ENCODE results near the gene FYTTD1.
"Not testable (repeated sequence)": the region's sequence is repeated elsewhere in the genome, so short reads cannot be mapped to it uniquely, and the experiment has no call there.

FYTTD1 gene

DNA sequence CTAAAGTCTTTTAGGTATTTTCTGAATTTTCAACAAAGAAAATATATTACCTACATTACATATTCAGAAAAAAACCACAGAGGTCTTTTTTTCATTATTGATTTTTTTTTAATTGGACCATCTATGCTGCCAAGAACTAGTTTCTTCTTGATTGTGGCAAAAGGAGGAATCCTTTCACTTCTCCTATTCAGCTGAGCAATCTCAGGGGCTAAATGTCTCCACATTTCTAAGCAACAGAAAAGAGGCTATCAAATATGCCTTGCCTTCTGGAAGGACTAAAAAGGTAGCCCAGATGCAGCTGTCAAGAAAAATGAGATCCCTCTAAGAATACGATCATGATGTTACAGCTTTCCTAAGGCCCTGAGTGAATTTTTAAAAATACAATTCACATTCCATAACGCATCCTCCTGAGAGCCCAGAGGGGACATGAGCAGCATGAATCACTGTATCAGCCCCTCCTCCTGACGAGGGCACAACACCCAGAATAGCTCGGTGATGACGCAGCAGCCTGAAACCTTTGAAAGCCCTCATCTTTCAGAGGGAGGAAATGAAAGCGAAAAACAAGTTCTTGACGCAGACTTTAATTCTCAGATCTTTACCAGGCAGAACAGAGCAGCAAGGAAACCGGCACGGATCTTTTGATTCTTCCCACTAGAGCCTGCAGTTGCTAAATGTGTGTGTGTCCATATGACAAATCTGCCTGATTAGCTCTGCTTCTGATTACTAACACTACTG is 37.5 kb upstream of the FYTTD1 start:
- CTCF ChIA-PET: no interaction called here
- TF ChIP-seq ARNT (IDR thresholded peaks at IDR 0.05) (no peak), CTBP1 (IDR thresholded peaks at IDR 0.05; ENCODE audit: borderline replicate concordance) (no peak), ZNF384 (IDR thresholded peaks at IDR 0.05) (no peak), SP1 (IDR thresholded peaks at IDR 0.05) (no peak), FOXA1 (IDR thresholded peaks at IDR 0.05) (no peak), BHLHE40 (IDR thresholded peaks at IDR 0.05; ENCODE audit: borderline replicate concordance) (no peak), LEF1 (IDR thresholded peaks at IDR 0.05; ENCODE audit: borderline replicate concordance) (no peak), FOXM1 (IDR thresholded peaks at IDR 0.05; ENCODE audit: borderline replicate concordance) (no peak), ELF4 (IDR thresholded peaks at IDR 0.05) (no peak), TARDBP (IDR thresholded peaks at IDR 0.05) (no peak), HDGF (IDR thresholded peaks at IDR 0.05; ENCODE audit: borderline replicate concordance) (no peak), L3MBTL2 (conservative IDR thresholded peaks at IDR 0.05) (no peak), FOXK2 (IDR thresholded peaks at IDR 0.05) (no peak)
- TF ChIP-seq, protein P1, sequence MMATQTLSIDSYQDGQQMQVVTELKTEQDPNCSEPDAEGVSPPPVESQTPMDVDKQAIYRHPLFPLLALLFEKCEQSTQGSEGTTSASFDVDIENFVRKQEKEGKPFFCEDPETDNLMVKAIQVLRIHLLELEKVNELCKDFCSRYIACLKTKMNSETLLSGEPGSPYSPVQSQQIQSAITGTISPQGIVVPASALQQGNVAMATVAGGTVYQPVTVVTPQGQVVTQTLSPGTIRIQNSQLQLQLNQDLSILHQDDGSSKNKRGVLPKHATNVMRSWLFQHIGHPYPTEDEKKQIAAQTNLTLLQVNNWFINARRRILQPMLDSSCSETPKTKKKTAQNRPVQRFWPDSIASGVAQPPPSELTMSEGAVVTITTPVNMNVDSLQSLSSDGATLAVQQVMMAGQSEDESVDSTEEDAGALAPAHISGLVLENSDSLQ (IDR thresholded peaks at IDR 0.05): no peak
- DNase-seq (ENCODE audit: extremely low spot score): peak; percentile 37
- POLR2A ChIA-PET: no interaction called here

DNA sequence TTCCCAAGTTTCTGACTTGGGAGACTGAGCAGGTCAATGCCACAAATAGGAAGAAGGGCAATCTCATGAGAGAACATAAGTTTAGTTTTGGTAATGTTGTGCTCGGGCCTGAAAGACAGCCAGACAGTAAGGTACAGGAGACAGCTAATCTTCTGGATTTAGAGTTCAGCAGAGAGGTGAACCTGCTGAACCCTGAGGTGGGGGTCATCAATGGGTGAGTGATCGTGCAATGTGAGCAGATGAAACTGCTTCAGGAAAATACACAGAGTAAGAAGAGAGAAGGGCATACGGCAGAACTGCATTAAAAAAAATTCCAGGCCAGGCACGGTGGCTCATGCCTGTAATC is 36.2 kb upstream of the FYTTD1 start:
- ChIA-PET CTCF (no interaction called here), POLR2A (no interaction called here)
- DNase-seq (ENCODE audit: extremely low spot score): no peak
- TF ChIP-seq BHLHE40 (IDR thresholded peaks at IDR 0.05; ENCODE audit: borderline replicate concordance) (no peak), NFRKB (IDR thresholded peaks at IDR 0.05) (no peak), ZNF384 (IDR thresholded peaks at IDR 0.05) (no peak), SP1 (IDR thresholded peaks at IDR 0.05) (no peak)

GRCh38 chr3:197714251-197714650 is 35.4 kb upstream of the FYTTD1 start:
- no peak for DNase-seq (ENCODE audit: extremely low spot score)
- POLR2A ChIA-PET: interaction anchor here (0.7 kb wide), 1 partner anchor 14 kb away, joined by 5 read pairs; no protein-coding TSS in a partner anchor
- CTCF ChIA-PET: no interaction called here
- no peak for TF ChIP-seq LEF1 (IDR thresholded peaks at IDR 0.05; ENCODE audit: borderline replicate concordance)

DNA sequence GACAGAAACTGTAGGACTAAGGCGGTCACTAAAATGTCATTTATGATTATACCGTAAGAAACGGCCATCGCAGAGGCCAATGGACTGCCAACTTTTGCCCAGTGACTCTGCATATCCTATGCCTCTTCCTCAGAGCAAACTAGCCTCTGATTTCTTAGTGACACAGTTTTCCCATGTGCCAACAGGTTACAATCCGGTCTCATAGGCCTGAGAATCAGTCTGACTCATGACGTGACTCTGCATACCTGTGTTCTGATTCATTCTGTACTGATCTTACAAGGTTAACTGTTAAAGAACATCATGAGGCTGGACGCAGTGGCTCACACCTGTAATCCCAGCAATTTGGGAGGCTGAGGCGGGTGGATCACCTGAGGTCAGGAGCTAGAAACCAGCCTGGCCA is 30.8 kb upstream of the FYTTD1 start:
- CTCF ChIA-PET: no interaction called here
- DNase-seq (ENCODE audit: extremely low spot score): no peak
- POLR2A ChIA-PET: interaction anchor here (1.0 kb wide), 1 partner anchor 17 kb away, joined by 3 read pairs; no protein-coding TSS in a partner anchor
- no peak for TF ChIP-seq FOXM1 (IDR thresholded peaks at IDR 0.05; ENCODE audit: borderline replicate concordance)
- TF ChIP-seq SP1 (IDR thresholded peaks at IDR 0.05): no peak
- no peak for TF ChIP-seq FOXA1 (IDR thresholded peaks at IDR 0.05)
- TF ChIP-seq HDGF (IDR thresholded peaks at IDR 0.05; ENCODE audit: borderline replicate concordance): no peak
- TF ChIP-seq ARNT (IDR thresholded peaks at IDR 0.05): no peak
- TF ChIP-seq, protein P1 (IDR thresholded peaks at IDR 0.05): no peak
- TF ChIP-seq TARDBP (IDR thresholded peaks at IDR 0.05): no peak
- TF ChIP-seq SUZ12 (IDR thresholded peaks at IDR 0.05): no peak
- TF ChIP-seq BHLHE40 (IDR thresholded peaks at IDR 0.05; ENCODE audit: borderline replicate concordance): no peak
- TF ChIP-seq FOXK2 (IDR thresholded peaks at IDR 0.05): no peak
- no peak for TF ChIP-seq NFRKB (IDR thresholded peaks at IDR 0.05)

- POLR2A ChIA-PET: no interaction called here
- DNase-seq (ENCODE audit: extremely low spot score): no peak
- CTCF ChIA-PET: interaction anchor here (0.6 kb wide), 1 partner anchor 28 kb away, joined by 3 read pairs; no protein-coding TSS in a partner anchor
- TF ChIP-seq FOXM1 (IDR thresholded peaks at IDR 0.05; ENCODE audit: borderline replicate concordance): no peak
- no peak for TF ChIP-seq L3MBTL2 (conservative IDR thresholded peaks at IDR 0.05)
- TF ChIP-seq SUZ12 (IDR thresholded peaks at IDR 0.05): no peak
- no peak for TF ChIP-seq HDGF (IDR thresholded peaks at IDR 0.05; ENCODE audit: borderline replicate concordance)
- TF ChIP-seq TARDBP (IDR thresholded peaks at IDR 0.05): no peak
- TF ChIP-seq, protein P1 (IDR thresholded peaks at IDR 0.05): no peak
- TF ChIP-seq FOXK2 (IDR thresholded peaks at IDR 0.05): no peak
- no peak for TF ChIP-seq BHLHE40 (IDR thresholded peaks at IDR 0.05; ENCODE audit: borderline replicate concordance)
- TF ChIP-seq NFRKB (IDR thresholded peaks at IDR 0.05): no peak
- TF ChIP-seq FOXA1 (IDR thresholded peaks at IDR 0.05): no peak
- no peak for TF ChIP-seq ARNT (IDR thresholded peaks at IDR 0.05)
- no peak for TF ChIP-seq CTBP1 (IDR thresholded peaks at IDR 0.05; ENCODE audit: borderline replicate concordance)
- no peak for TF ChIP-seq LEF1 (IDR thresholded peaks at IDR 0.05; ENCODE audit: borderline replicate concordance)
- no peak for TF ChIP-seq ZNF384 (IDR thresholded peaks at IDR 0.05)
- no peak for TF ChIP-seq SP1 (IDR thresholded peaks at IDR 0.05)
- no peak for TF ChIP-seq ELF4 (IDR thresholded peaks at IDR 0.05)
Observed at GRCh38 chr3:197720694-197721093, 29.0 kb upstream of the FYTTD1 start.

- DNase-seq (ENCODE audit: extremely low spot score): no peak
- ChIA-PET POLR2A (no interaction called here), CTCF (no interaction called here)
- no peak for TF ChIP-seq FOXA1 (IDR thresholded peaks at IDR 0.05)
- no peak for TF ChIP-seq L3MBTL2 (conservative IDR thresholded peaks at IDR 0.05)
- no peak for TF ChIP-seq NFRKB (IDR thresholded peaks at IDR 0.05)
Observed at GRCh38 chr3:197722734-197723133, 26.9 kb upstream of the FYTTD1 start.

DNA sequence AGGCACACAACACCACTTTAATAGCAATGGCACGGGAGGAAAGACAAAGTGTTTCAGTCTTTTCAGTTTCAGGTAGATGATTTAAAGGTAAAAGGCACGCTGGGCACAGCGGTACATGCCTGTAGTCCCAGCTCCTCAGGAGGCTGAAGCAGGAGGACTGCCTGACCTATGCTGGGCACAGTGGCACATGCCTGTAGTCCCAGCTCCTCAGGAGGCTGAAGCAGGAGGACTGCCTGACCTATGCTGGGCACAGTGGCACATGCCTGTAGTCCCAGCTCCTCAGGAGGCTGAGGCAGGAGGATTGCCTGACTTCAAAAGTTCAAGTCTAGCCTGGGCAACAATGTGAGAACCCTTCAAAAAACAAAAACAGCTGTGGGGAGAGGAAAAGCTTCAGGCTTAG is 21.8 kb upstream of the FYTTD1 start:
- CTCF ChIA-PET; DNase-seq (ENCODE audit: extremely low spot score); POLR2A ChIA-PET: not testable (repeated sequence)
